ENCODE measurements around the gene TBCD.

- TF ChIP-seq POLR2A (IDR thresholded peaks at IDR 0.05), result no peak
- no peak for TF ChIP-seq CTCF (IDR thresholded peaks at IDR 0.05)
Observed at GRCh38 chr17:82726427-82726826, 25.4 kb upstream of the TBCD start.
